ENCODE measurements around the gene KCNQ4. TPM values are rescaled to one million over a fixed set of nuclear protein-coding genes. Genes with fewer than 3 reads are reported as not detected.

KCNQ4 gene
- total and polyA plus RNA-seq, 2 donors from 2014 or later: 0.65 to 1.2 TPM

- Histone ChIP-seq H3K36me3 (ENCODE audit: control insufficient read depth in 2 of 3, insufficient read depth in 3 of 3, low read length in 3 of 3) (no peaks in the 10 kb centered on the region), H3K9me3 (ENCODE audit: control insufficient read depth in 2 of 3, insufficient read depth in 1 of 3, low read length in 3 of 3) (peaks cover 0 to 8% (median 2%) of the 10 kb centered on the region in 3 donors), H3K4me1 (ENCODE audit: control insufficient read depth in 2 of 3, insufficient read depth in 2 of 3, low read depth in 1 of 3, low read length in 3 of 3) (peaks cover 0 to 6% (median 0%) of the 10 kb centered on the region in 3 donors), H3K9ac (ENCODE audit: low read length in 3 of 3) (no peak overlapping the region), H3K4me3 (ENCODE audit: low read length in 3 of 3) (no peak overlapping the region), H3K27me3 (ENCODE audit: control insufficient read depth, insufficient read depth, low read length) (peaks cover 4% of the 10 kb centered on the region), H3K27ac (ENCODE audit: low read depth in 2 of 2, low read length in 2 of 2) (no peak overlapping the region)
- DNase-seq: no peak
- FAIRE-seq: no peak
- TF ChIP-seq CTCF (IDR thresholded peaks at IDR 0.05; ENCODE audit: borderline replicate concordance, extremely low read depth, insufficient read depth): no peak
- intact Hi-C loops (cut with DNase I): no loop called here
Observed at GRCh38 chr1:40878906-40879305, 95.3 kb downstream of the KCNQ4 start.

GRCh38 chr1:40879482-40880175 is 96.0 kb downstream of the KCNQ4 start:
- H3K4me1 ChIP-seq (ENCODE audit: control insufficient read depth in 2 of 3, insufficient read depth in 2 of 3, low read depth in 1 of 3, low read length in 3 of 3): peaks cover 0 to 6% (median 0%) of the 10 kb centered on the region in 3 donors
- peaks cover 6% of the 10 kb centered on the region for H3K27me3 ChIP-seq (ENCODE audit: control insufficient read depth, insufficient read depth, low read length)
- H3K36me3 ChIP-seq (ENCODE audit: control insufficient read depth in 2 of 3, insufficient read depth in 3 of 3, low read length in 3 of 3): no peaks in the 10 kb centered on the region
- H3K4me3 ChIP-seq (ENCODE audit: low read length in 3 of 3): no peak overlapping the region
- no peak for TF ChIP-seq CTCF (IDR thresholded peaks at IDR 0.05; ENCODE audit: borderline replicate concordance, extremely low read depth, insufficient read depth)
- H3K9ac ChIP-seq (ENCODE audit: low read length in 3 of 3): no peak overlapping the region
- FAIRE-seq (no peak), DNase-seq (no peak)
- H3K27ac ChIP-seq (ENCODE audit: low read depth in 2 of 2, low read length in 2 of 2): peak overlapping the region in 1 of 2 donors; percentile 7
- intact Hi-C loops (cut with DNase I): no loop called here
- peaks cover 0 to 8% (median 2%) of the 10 kb centered on the region in 3 donors for H3K9me3 ChIP-seq (ENCODE audit: control insufficient read depth in 2 of 3, insufficient read depth in 1 of 3, low read length in 3 of 3)

GRCh38 chr1:40880813-40881549 is 97.4 kb downstream of the KCNQ4 start:
- intact Hi-C loops (cut with DNase I): no loop called here
- Histone ChIP-seq H3K27me3 (ENCODE audit: control insufficient read depth, insufficient read depth, low read length) (peaks cover 8% of the 10 kb centered on the region), H3K27ac (ENCODE audit: low read depth in 2 of 2, low read length in 2 of 2) (no peak overlapping the region), H3K4me1 (ENCODE audit: control insufficient read depth in 2 of 3, insufficient read depth in 2 of 3, low read depth in 1 of 3, low read length in 3 of 3) (peaks cover 0 to 6% (median 0%) of the 10 kb centered on the region in 3 donors), H3K4me3 (ENCODE audit: low read length in 3 of 3) (no peak overlapping the region), H3K36me3 (ENCODE audit: control insufficient read depth in 2 of 3, insufficient read depth in 3 of 3, low read length in 3 of 3) (no peaks in the 10 kb centered on the region), H3K9ac (ENCODE audit: low read length in 3 of 3) (no peak overlapping the region), H3K9me3 (ENCODE audit: control insufficient read depth in 2 of 3, insufficient read depth in 1 of 3, low read length in 3 of 3) (peaks cover 0 to 8% (median 2%) of the 10 kb centered on the region in 3 donors)
- no peak for DNase-seq
- FAIRE-seq: no peak
- no peak for TF ChIP-seq CTCF (IDR thresholded peaks at IDR 0.05; ENCODE audit: borderline replicate concordance, extremely low read depth, insufficient read depth)

Data from kidney (tissue), 14 donors.